Calu3 (cell line): ENCODE data around the gene ARHGAP25. TPM values are rescaled to one million over a fixed set of nuclear protein-coding genes. Genes with fewer than 3 reads are reported as not detected.

Experiments used
- BruUV-seq: library from RNA; stranded (reverse); fragments of 400-500 nt; replicated peaks from 2 replicates; lab custom pipeline; 2021; lab: Mats Ljungman, UMichigan
- CTCF ChIA-PET: fragments of 300-600 bp; sonication (Branson Sonifier 250); formaldehyde crosslinking; loops from one replicate; lab custom pipeline; 2022; ENCODE audit warnings: antibody characterized with exemption; lab: Charles Lee
- DNase-seq: peaks from one replicate; pipeline ENCODE4 v3.0.0; 2022
- H3K27ac Mint-ChIP-seq: one replicate; pipeline ENCODE4 v1.8.0; 2022; ENCODE audit warnings: mixed read lengths; ENCODE audit not compliant: unreplicated experiment
- H3K27me3 Mint-ChIP-seq: one replicate; pipeline ENCODE4 v1.8.0; 2022; ENCODE audit warnings: mixed read lengths; ENCODE audit not compliant: unreplicated experiment
- H3K36me3 Mint-ChIP-seq: one replicate; pipeline ENCODE4 v1.8.0; 2022; ENCODE audit warnings: mild to moderate bottlenecking, moderate library complexity, mixed read lengths; ENCODE audit not compliant: insufficient read depth, unreplicated experiment
- H3K4me1 Mint-ChIP-seq: one replicate; pipeline ENCODE4 v1.8.0; 2022; ENCODE audit warnings: mild to moderate bottlenecking, low read depth, mixed read lengths; ENCODE audit not compliant: unreplicated experiment
- H3K4me3 Mint-ChIP-seq: one replicate; pipeline ENCODE4 v1.8.0; 2022; ENCODE audit warnings: mild to moderate bottlenecking, low read depth, moderate library complexity, mixed read lengths; ENCODE audit not compliant: unreplicated experiment
- H3K9me3 Mint-ChIP-seq: one replicate; pipeline ENCODE4 v1.8.0; 2022; ENCODE audit warnings: low read depth, mixed read lengths; ENCODE audit not compliant: unreplicated experiment
- intact Hi-C: fragments of 100-400 bp; cut with micrococcal nuclease; formaldehyde crosslinking; loops from one replicate; pipeline ENCODE4 v1.10.0; 2022; ENCODE audit not compliant: unreplicated experiment
- total RNA-seq: library from RNA; stranded (reverse); gene quantifications from 2 replicates; pipeline ENCODE4 v1.2.3, GENCODE V29; 2022
- TF ChIP-seq, protein P1 (sequence below): fragments of 200-600 bp; IDR thresholded peaks from one replicate; pipeline ENCODE4 v1.8.0; 2022; ENCODE audit warnings: antibody characterized with exemption; ENCODE audit not compliant: unreplicated experiment

Gene ARHGAP25
- total RNA-seq, 1 experiment from 2014 or later, result not detected

DNA sequence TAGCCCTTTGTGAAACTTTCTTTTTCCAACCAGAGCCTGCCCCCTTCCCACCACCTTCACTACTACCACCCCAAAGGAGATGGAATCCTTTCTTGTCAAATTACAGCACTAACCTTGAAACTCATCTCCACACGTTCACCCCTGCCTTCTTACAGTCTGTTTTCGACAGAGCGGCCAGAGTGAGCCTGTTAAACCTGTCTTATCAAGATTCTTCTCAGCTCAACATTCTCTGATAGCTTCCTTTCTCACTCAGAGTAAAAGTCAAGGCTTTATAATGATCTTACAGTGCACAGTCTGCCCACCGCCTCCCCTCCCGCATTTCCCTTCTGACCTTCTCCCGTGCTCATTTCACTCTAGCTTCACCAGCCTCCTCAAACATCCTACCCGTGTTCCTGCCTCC lies 56.0 kb downstream of the ARHGAP25 start:
- no peak for DNase-seq
- no TSS peak for BruUV-seq
- no peaks in the 10 kb centered on the region for H3K9me3 Mint-ChIP-seq
- H3K27ac Mint-ChIP-seq, result no peak overlapping the region
- TF ChIP-seq, protein P1, sequence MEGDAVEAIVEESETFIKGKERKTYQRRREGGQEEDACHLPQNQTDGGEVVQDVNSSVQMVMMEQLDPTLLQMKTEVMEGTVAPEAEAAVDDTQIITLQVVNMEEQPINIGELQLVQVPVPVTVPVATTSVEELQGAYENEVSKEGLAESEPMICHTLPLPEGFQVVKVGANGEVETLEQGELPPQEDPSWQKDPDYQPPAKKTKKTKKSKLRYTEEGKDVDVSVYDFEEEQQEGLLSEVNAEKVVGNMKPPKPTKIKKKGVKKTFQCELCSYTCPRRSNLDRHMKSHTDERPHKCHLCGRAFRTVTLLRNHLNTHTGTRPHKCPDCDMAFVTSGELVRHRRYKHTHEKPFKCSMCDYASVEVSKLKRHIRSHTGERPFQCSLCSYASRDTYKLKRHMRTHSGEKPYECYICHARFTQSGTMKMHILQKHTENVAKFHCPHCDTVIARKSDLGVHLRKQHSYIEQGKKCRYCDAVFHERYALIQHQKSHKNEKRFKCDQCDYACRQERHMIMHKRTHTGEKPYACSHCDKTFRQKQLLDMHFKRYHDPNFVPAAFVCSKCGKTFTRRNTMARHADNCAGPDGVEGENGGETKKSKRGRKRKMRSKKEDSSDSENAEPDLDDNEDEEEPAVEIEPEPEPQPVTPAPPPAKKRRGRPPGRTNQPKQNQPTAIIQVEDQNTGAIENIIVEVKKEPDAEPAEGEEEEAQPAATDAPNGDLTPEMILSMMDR, result no peak
- no peak overlapping the region for H3K4me3 Mint-ChIP-seq
- intact Hi-C loops, result no loop called here
- no peaks in the 10 kb centered on the region for H3K4me1 Mint-ChIP-seq
- no peaks in the 10 kb centered on the region for H3K36me3 Mint-ChIP-seq
- CTCF ChIA-PET, result no interaction called here
- peaks cover 41% of the 10 kb centered on the region for H3K27me3 Mint-ChIP-seq

DNA sequence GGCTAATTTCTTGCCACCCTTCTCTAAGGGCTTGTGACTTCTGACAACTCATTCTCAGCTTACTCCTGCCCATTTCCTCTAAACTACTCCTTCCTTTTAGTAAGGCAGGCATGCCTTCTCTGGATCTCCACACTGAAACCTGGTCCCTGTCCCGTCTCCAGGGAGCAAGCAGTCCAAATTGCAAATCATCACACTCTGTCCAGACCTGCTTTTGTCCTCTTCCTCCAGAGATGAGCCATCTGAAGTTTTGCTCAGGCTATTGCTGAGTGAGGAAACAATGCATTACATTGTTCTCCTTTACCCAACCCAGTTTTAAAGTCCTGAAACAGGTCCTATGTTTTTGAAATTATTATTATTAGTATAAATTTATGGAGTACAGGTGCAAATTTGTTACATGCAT lies 57.3 kb downstream of the ARHGAP25 start:
- intact Hi-C loops, result no loop called here
- H3K27ac Mint-ChIP-seq, result no peak overlapping the region
- H3K4me1 Mint-ChIP-seq, result no peaks in the 10 kb centered on the region
- no TSS peak for BruUV-seq
- peaks cover 49% of the 10 kb centered on the region for H3K27me3 Mint-ChIP-seq
- no peak for DNase-seq
- CTCF ChIA-PET, result no interaction called here
- TF ChIP-seq, protein P1, result no peak
- no peak overlapping the region for H3K4me3 Mint-ChIP-seq
- H3K36me3 Mint-ChIP-seq, result no peaks in the 10 kb centered on the region
- H3K9me3 Mint-ChIP-seq, result no peaks in the 10 kb centered on the region

DNA sequence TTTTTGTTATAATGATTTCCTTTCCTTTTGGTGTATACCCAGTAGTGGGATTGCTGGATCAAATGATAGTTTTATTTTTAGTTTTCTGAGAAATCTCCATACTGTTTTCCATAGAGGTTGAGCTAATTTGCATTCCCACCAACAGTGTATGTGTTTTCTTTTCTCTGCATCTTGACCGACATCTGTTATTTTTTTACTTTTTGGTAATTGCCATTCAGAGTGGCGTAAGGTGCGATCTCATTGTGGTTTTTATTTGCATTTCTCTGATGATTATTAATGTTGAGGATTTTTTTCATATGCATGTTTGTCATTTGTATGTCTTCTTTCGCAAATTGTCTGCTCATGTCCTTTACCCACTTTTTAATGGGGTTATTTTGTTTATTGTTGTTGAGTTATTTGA lies 58.1 kb downstream of the ARHGAP25 start:
- no TSS peak for BruUV-seq
- no peak for DNase-seq
- Mint-ChIP-seq H3K4me3 (no peak overlapping the region), H3K27ac (no peak overlapping the region), H3K9me3 (no peaks in the 10 kb centered on the region), H3K27me3 (peaks cover 54% of the 10 kb centered on the region), H3K4me1 (no peaks in the 10 kb centered on the region), H3K36me3 (no peaks in the 10 kb centered on the region)
- TF ChIP-seq, protein P1, result no peak
- CTCF ChIA-PET, result no interaction called here
- intact Hi-C loops, result no loop called here

DNA sequence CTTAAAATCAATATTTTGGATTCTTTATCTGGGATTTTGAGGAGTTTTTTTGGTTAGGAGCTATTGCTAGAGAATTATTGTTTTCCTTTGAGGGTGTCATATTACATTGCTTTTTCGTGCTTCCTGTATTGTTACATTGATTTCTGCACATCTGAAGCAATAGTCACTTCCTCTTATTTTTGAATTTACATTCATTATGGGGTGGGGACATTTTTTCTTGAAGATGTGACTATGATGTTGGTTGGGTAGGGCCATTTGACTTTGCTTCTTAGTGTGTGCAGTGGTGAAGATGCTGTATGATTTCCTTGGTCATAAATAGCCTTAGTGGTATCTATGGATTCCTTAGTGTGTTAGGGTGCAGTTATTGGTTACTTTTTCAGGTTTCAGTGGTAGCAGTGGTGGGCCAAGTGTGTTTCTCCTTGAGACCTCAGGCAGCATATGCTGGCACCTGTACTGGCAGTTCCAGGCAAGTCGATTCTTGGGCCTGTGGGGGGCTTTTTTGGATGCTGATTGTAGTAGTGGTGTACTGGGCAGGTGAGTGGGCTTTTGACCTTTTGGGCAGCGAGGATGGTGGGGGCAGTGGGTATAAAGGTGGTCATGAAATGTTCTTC lies 61.8 kb downstream of the ARHGAP25 start:
- BruUV-seq, result no TSS peak
- Mint-ChIP-seq H3K27ac (no peak overlapping the region), H3K4me3 (no peak overlapping the region), H3K4me1 (no peaks in the 10 kb centered on the region), H3K36me3 (no peaks in the 10 kb centered on the region), H3K9me3 (no peaks in the 10 kb centered on the region), H3K27me3 (peaks cover 59% of the 10 kb centered on the region)
- TF ChIP-seq, protein P1, result no peak
- intact Hi-C loops, result no loop called here
- DNase-seq, result no peak
- CTCF ChIA-PET, result no interaction called here
